ENCODE data around the gene SHFL. TPM values are rescaled to one million over a fixed set of nuclear protein-coding genes. Genes with fewer than 3 reads are reported as not detected.

The SHFL gene
- total RNA-seq, 4 donors from 2014 or later: 2.2 to 11.2 (median 2.8) TPM

DNA sequence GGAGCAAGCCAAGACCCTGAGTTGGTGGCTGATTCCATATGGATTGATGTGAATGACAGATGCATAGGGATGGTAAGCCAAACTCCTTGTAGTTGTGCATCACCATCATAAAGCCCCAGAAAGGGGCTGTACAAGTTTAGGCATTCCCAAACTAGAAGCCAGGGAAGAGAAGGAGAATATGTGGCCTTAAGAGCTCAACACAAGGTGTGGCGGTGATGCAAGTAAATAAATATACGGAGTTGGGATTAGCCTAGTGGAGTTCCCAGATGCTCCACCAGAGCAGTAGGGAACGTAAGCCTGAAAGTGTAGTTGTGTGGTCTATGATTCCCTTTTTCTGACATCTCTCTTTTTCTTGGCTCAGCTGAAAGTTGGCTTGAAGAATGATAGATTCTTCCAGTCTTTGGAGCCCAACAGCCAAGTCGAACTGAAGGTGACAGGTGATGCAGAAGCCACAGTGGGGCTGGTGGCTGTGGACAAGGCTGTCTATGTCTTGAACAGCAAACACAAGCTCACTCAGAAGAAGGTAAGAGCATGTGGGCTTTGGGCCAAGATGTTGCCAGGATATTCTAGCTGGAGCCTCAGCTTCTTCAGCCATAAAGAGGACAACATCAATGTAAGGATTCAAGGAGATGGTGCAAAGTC, 42.7 kb upstream of the SHFL start:
- intact Hi-C loops (cut with DNase I; ENCODE audit: low total_unique reads) (no loop called here), in situ Hi-C loops (cut with MboI; ENCODE audit: low sequenced_read_pairs in 4 of 4) (no loop called here)
- H3K4me1 ChIP-seq: no peaks in the 10 kb centered on the region
- H3K27ac ChIP-seq: no peak overlapping the region
- no peak for DNase-seq
- H3K4me3 ChIP-seq: peak overlapping the region in 1 of 4 donors; percentile 20
- TF ChIP-seq CTCF (IDR thresholded peaks at IDR 0.05 in 4 of 5, conservative IDR thresholded peaks at IDR 0.05 in 1 of 5) (no peak), POLR2A (IDR thresholded peaks at IDR 0.05) (no peak)
- H3K36me3 ChIP-seq: no peaks in the 10 kb centered on the region
- peaks cover 3 to 23% (median 5%) of the 10 kb centered on the region in 3 donors for H3K9me3 ChIP-seq
- H3K27me3 ChIP-seq: peaks cover 0 to 8% (median 0%) of the 10 kb centered on the region in 3 donors
- ATAC-seq: no peak

DNA sequence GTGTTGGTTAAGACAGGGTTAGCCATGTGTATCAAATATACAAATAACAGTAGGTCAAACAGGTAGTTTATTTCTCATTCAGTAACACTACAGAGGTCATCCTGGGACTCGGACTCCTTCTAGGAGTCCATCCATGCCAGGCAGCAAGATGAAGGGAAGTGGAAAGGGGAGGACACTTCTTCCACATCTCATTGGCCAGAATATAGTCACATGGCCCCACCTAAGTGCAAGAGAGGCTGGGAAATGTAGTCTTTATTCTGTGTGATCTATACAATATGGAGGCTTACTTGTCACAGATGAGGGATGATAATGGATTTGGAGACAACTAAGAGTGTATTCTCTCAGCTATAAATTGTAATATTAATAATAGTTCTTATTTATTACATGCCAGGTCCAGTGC, 41.7 kb upstream of the SHFL start:
- Histone ChIP-seq H3K9me3 (peaks cover 3 to 23% (median 5%) of the 10 kb centered on the region in 3 donors), H3K4me3 (peak overlapping the region in 1 of 4 donors; percentile 20), H3K27me3 (peaks cover 0 to 8% (median 0%) of the 10 kb centered on the region in 3 donors), H3K36me3 (no peaks in the 10 kb centered on the region), H3K27ac (no peak overlapping the region), H3K4me1 (no peaks in the 10 kb centered on the region)
- TF ChIP-seq POLR2A (IDR thresholded peaks at IDR 0.05) (no peak), CTCF (IDR thresholded peaks at IDR 0.05 in 4 of 5, conservative IDR thresholded peaks at IDR 0.05 in 1 of 5) (no peak)
- intact Hi-C loops (cut with DNase I; ENCODE audit: low total_unique reads) (no loop called here), in situ Hi-C loops (cut with MboI; ENCODE audit: low sequenced_read_pairs in 4 of 4) (no loop called here)
- ATAC-seq (no peak), DNase-seq (no peak)

GRCh38 chr19:10045371-10045770, 40.7 kb upstream of the SHFL start:
- Histone ChIP-seq H3K27ac (no peak overlapping the region), H3K4me1 (no peaks in the 10 kb centered on the region), H3K9me3 (peaks cover 3 to 23% (median 5%) of the 10 kb centered on the region in 3 donors), H3K27me3 (peaks cover 0 to 8% (median 0%) of the 10 kb centered on the region in 3 donors), H3K4me3 (no peak overlapping the region), H3K36me3 (no peaks in the 10 kb centered on the region)
- intact Hi-C loops (cut with DNase I; ENCODE audit: low total_unique reads): no loop called here
- no peak for TF ChIP-seq POLR2A (IDR thresholded peaks at IDR 0.05)
- no peak for TF ChIP-seq CTCF (IDR thresholded peaks at IDR 0.05 in 4 of 5, conservative IDR thresholded peaks at IDR 0.05 in 1 of 5)
- in situ Hi-C loops (cut with MboI; ENCODE audit: low sequenced_read_pairs in 4 of 4): no loop called here
- no peak for ATAC-seq
- no peak for DNase-seq

DNA sequence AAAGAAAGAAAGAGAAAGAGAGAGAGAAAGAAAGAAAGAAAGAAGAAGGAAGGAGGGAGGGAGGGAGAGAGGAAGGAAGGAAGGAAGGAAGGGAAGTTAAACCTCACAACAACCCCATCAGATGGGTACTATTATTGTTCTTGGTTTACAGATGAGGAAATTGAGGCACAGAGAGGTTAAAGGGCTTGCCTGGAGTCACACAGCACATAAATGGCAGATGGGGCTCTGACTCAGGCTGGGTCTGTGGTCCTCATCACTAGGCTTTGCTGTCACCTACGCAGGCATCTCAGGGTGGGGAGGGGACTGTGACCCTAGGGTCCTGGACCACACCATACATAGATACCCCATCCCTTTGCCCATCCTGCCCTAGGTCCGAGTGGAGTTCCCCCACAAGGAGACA, 36.5 kb upstream of the SHFL start:
- intact Hi-C loops (cut with DNase I; ENCODE audit: low total_unique reads): no loop called here
- peaks cover 0 to 8% (median 0%) of the 10 kb centered on the region in 3 donors for H3K27me3 ChIP-seq
- in situ Hi-C loops (cut with MboI; ENCODE audit: low sequenced_read_pairs in 4 of 4): no loop called here
- H3K4me1 ChIP-seq: no peaks in the 10 kb centered on the region
- no peaks in the 10 kb centered on the region for H3K36me3 ChIP-seq
- no peaks in the 10 kb centered on the region for H3K9me3 ChIP-seq
- DNase-seq: no peak
- no peak for TF ChIP-seq POLR2A (IDR thresholded peaks at IDR 0.05)
- TF ChIP-seq CTCF (IDR thresholded peaks at IDR 0.05 in 4 of 5, conservative IDR thresholded peaks at IDR 0.05 in 1 of 5): no peak
- ATAC-seq: no peak
- H3K27ac ChIP-seq: no peak overlapping the region
- no peak overlapping the region for H3K4me3 ChIP-seq

Data from gastrocnemius medialis (tissue), 4 donors.